H1 (cell line): Measurements from ENCODE around the gene GJB6. TPM values are rescaled to one million over a fixed set of nuclear protein-coding genes. Genes with fewer than 3 reads are reported as not detected.

ENCODE experiments used
- CTCF ChIA-PET: fragments of 300-600 bp; sonication (Branson Sonifier 250); formaldehyde crosslinking; loops from one replicate; lab custom pipeline; 2021; ENCODE audit not compliant: partially characterized antibody; lab: Charles Lee
- POLR2A ChIA-PET: fragments of 300-600 bp; sonication (Branson Sonifier 250); formaldehyde crosslinking; loops from one replicate; lab custom pipeline; 2021; ENCODE audit warnings: inconsistent platforms; ENCODE audit not compliant: partially characterized antibody; lab: Charles Lee
- DNase-seq, 2 experiments: peaks; one replicate each; pipeline versions ENCODE4 v3.0.0 to v3.0.0-alpha.2; 2010 to 2022; ENCODE audit warnings: low spot score in 2 of 2, low read depth in 1 of 2, mixed read lengths in 1 of 2
- FAIRE-seq: peaks from 2 replicates; lab custom pipeline; 2011; peaks lifted over from hg19 to GRCh38; lab: Jason Lieb, UNC
- H2AFZ ChIP-seq: 2 replicates; pipeline ENCODE4 v1.8.1; 2012; ENCODE audit warnings: low read length, inconsistent platforms
- H2AK5ac ChIP-seq: 2 replicates; pipeline ENCODE4 v1.6.1; 2013; ENCODE audit warnings: low read depth, low read length
- H2BK120ac ChIP-seq: replicated peaks from 2 replicates; pipeline ENCODE3; 2013; ENCODE audit warnings: low read depth, low read length, inconsistent platforms
- H2BK12ac ChIP-seq: 2 replicates; pipeline ENCODE4 v1.6.1; 2013; ENCODE audit warnings: low read depth, low read length
- H2BK15ac ChIP-seq: 2 replicates; pipeline ENCODE4 v1.6.1; 2013; ENCODE audit warnings: low read length
- H2BK20ac ChIP-seq: 2 replicates; pipeline ENCODE4 v1.6.1; 2013; ENCODE audit warnings: low read length
- H2BK5ac ChIP-seq: 2 replicates; pipeline ENCODE4 v1.6.1; 2013; ENCODE audit warnings: low read depth, low read length
- H3K14ac ChIP-seq: 2 replicates; pipeline ENCODE4 v1.6.1; 2013; ENCODE audit warnings: inconsistent platforms; ENCODE audit not compliant: insufficient read length
- H3K18ac ChIP-seq: 2 replicates; pipeline ENCODE4 v1.6.1; 2013; ENCODE audit warnings: low read length; ENCODE audit errors: extremely low read depth
- H3K23ac ChIP-seq: 2 replicates; pipeline ENCODE4 v1.6.1; 2013; ENCODE audit warnings: inconsistent platforms; ENCODE audit not compliant: insufficient read length
- H3K23me2 ChIP-seq: 2 replicates; pipeline ENCODE4 v1.6.1; 2013; ENCODE audit warnings: low read depth, low read length
- H3K27ac ChIP-seq: 2 replicates; pipeline ENCODE4 v1.6.1; 2011; ENCODE audit warnings: low read depth, low read length, inconsistent platforms
- H3K27me3 ChIP-seq, 4 experiments: replicated peaks in 1 of 4; 1 replicate in 1 of 4; 2 replicates in 3 of 4; pipeline versions ENCODE4 v1.6.1 to v1.8.1; 2011 to 2013; ENCODE audit warnings: low read length in 3 of 4, mild to moderate bottlenecking in 3 of 4, inconsistent platforms in 2 of 4, mixed read lengths in 2 of 4, moderate library complexity in 1 of 4; ENCODE audit not compliant: control insufficient read depth in 3 of 4, insufficient read depth in 3 of 4; ENCODE audit errors: extremely low read depth in 1 of 4
- H3K36me3 ChIP-seq, 4 experiments: 2 replicates each; pipeline versions ENCODE4 v1.6.1 to v1.8.1; 2011 to 2013; ENCODE audit warnings: mild to moderate bottlenecking in 4 of 4, low read length in 3 of 4, moderate library complexity in 2 of 4, control low read depth in 1 of 4, inconsistent platforms in 1 of 4; ENCODE audit not compliant: insufficient read depth in 4 of 4, control insufficient read depth in 2 of 4
- H3K4ac ChIP-seq: replicated peaks from 2 replicates; pipeline ENCODE3; 2013; ENCODE audit warnings: low read length, low read depth, mixed read lengths, inconsistent platforms; ENCODE audit not compliant: insufficient read length
- H3K4me1 ChIP-seq, 4 experiments: replicated peaks in 1 of 4; 1 replicate in 1 of 4; 2 replicates in 3 of 4; pipeline versions ENCODE4 v1.6.1 to v1.8.1; 2011 to 2013; ENCODE audit warnings: low read length in 3 of 4, inconsistent platforms in 2 of 4, mixed read lengths in 1 of 4; ENCODE audit not compliant: insufficient read depth in 4 of 4, control insufficient read depth in 3 of 4
- H3K4me2 ChIP-seq, 2 experiments: 2 replicates each; pipeline versions ENCODE4 v1.6.1 to v1.8.1; 2011 to 2013; ENCODE audit warnings: low read depth in 2 of 2, low read length in 2 of 2, control low read depth in 1 of 2, inconsistent platforms in 1 of 2, mild to moderate bottlenecking in 1 of 2; ENCODE audit not compliant: insufficient read depth in 1 of 2
- H3K4me3 ChIP-seq, 4 experiments: fragments of 200-600, 300-600 bp in 1 of 4; sonication (generic), shearing (Covaris generic), sonication (Bioruptor Twin) in 1 of 4; 2 replicates each; pipeline versions ENCODE4 v1.5.1 to v1.8.1; 2011 to 2016; ENCODE audit warnings: low read length in 4 of 4, low read depth in 3 of 4, control low read depth in 2 of 4, inconsistent platforms in 2 of 4, mild to moderate bottlenecking in 2 of 4, mixed read lengths in 1 of 4, moderate library complexity in 1 of 4; ENCODE audit not compliant: insufficient read depth in 2 of 4; ENCODE audit errors: extremely low read depth in 1 of 4
- H3K56ac ChIP-seq: replicated peaks from 2 replicates; pipeline ENCODE3; 2013; ENCODE audit warnings: low read depth, mild to moderate bottlenecking, mixed read lengths, low read length, inconsistent platforms; ENCODE audit not compliant: insufficient read length
- H3K79me1 ChIP-seq: 2 replicates; pipeline ENCODE4 v1.6.1; 2013; ENCODE audit warnings: low read depth, low read length, control low read depth
- H3K79me2 ChIP-seq, 2 experiments: 2 replicates each; pipeline versions ENCODE4 v1.6.1 to v1.8.1; 2012 to 2013; ENCODE audit warnings: low read length in 2 of 2, mild to moderate bottlenecking in 2 of 2, inconsistent platforms in 1 of 2; ENCODE audit not compliant: insufficient read depth in 2 of 2, control insufficient read depth in 1 of 2
- H3K9ac ChIP-seq, 4 experiments: replicated peaks in 1 of 4; 1 replicate in 1 of 4; 2 replicates in 3 of 4; pipeline versions ENCODE4 v1.6.1 to v1.8.1; 2011 to 2013; ENCODE audit warnings: low read depth in 3 of 4, low read length in 3 of 4, control low read depth in 2 of 4, mild to moderate bottlenecking in 2 of 4, moderate library complexity in 2 of 4, inconsistent platforms in 1 of 4; ENCODE audit errors: extremely low read depth in 1 of 4
- H3K9me3 ChIP-seq, 2 experiments: 2 replicates each; pipeline versions ENCODE4 v1.6.1 to v1.8.1; 2012 to 2013; ENCODE audit warnings: mild to moderate bottlenecking in 2 of 2, moderate library complexity in 2 of 2, control low read depth in 1 of 2, inconsistent platforms in 1 of 2, low read depth in 1 of 2, low read length in 1 of 2, mixed read lengths in 1 of 2; ENCODE audit not compliant: insufficient read depth in 2 of 2
- H4K20me1 ChIP-seq, 2 experiments: replicated peaks in 1 of 2; 2 replicates each; pipeline versions ENCODE3 to v1.8.1; 2011 to 2013; ENCODE audit warnings: inconsistent platforms in 2 of 2, low read length in 2 of 2, mild to moderate bottlenecking in 1 of 2; ENCODE audit not compliant: insufficient read depth in 2 of 2, control insufficient read depth in 1 of 2
- H4K5ac ChIP-seq: 2 replicates; pipeline ENCODE4 v1.6.1; 2013; ENCODE audit warnings: low read length, low read depth, mixed read lengths, inconsistent platforms; ENCODE audit not compliant: insufficient read length
- H4K8ac ChIP-seq: 2 replicates; pipeline ENCODE4 v1.8.0; 2013; ENCODE audit warnings: mild to moderate bottlenecking, moderate library complexity, low read length, inconsistent platforms; ENCODE audit not compliant: insufficient read depth; ENCODE audit errors: extremely low read depth
- H4K91ac ChIP-seq: replicated peaks from 2 replicates; pipeline ENCODE3; 2013; ENCODE audit warnings: low read length, mixed read lengths, inconsistent platforms; ENCODE audit not compliant: insufficient read length
- CEBPB ChIP-seq: IDR thresholded peaks from 2 replicates; pipeline ENCODE4 v1.6.1; 2012; ENCODE audit warnings: low read depth, low read length
- EP300 ChIP-seq, 2 experiments: IDR thresholded peaks; 1 replicate in 1 of 2; 2 replicates in 1 of 2; pipeline ENCODE4 v1.6.1; 2011 to 2012; ENCODE audit warnings: low read depth in 2 of 2, low read length in 2 of 2, mild to moderate bottlenecking in 2 of 2, borderline replicate concordance in 1 of 2, inconsistent platforms in 1 of 2, moderate library complexity in 1 of 2
- GABPA ChIP-seq: IDR thresholded peaks from 2 replicates; pipeline ENCODE4 v1.6.1; 2011; ENCODE audit warnings: mild to moderate bottlenecking, low read length, moderate library complexity, borderline replicate concordance; ENCODE audit not compliant: insufficient read depth
- HDAC6 ChIP-seq: IDR thresholded peaks from one replicate; pipeline ENCODE4 v1.7.1; 2012; ENCODE audit warnings: low read depth, mild to moderate bottlenecking, inconsistent platforms, low read length, moderate library complexity
- KDM5A ChIP-seq: fragments of 200-600 bp; IDR thresholded peaks from 2 replicates; pipeline ENCODE4 v1.7.1; 2012; ENCODE audit warnings: mild to moderate bottlenecking, low read length, inconsistent platforms, mixed read lengths
- POLR2A ChIP-seq, 2 experiments: IDR thresholded peaks; 1 replicate in 1 of 2; 2 replicates in 1 of 2; pipeline ENCODE4 v1.6.1; 2011; ENCODE audit warnings: low read depth in 2 of 2, low read length in 2 of 2, mild to moderate bottlenecking in 2 of 2; ENCODE audit errors: control extremely low read depth in 1 of 2
- POLR2AphosphoS5 ChIP-seq: IDR thresholded peaks from 2 replicates; pipeline ENCODE4 v1.6.1; 2011; ENCODE audit warnings: low read depth, low read length
- SIRT6 ChIP-seq: IDR thresholded peaks from one replicate; pipeline ENCODE4 v1.7.1; 2012; ENCODE audit warnings: low read length, inconsistent platforms
- TAF1 ChIP-seq: IDR thresholded peaks from 2 replicates; pipeline ENCODE4 v1.6.1; 2011; ENCODE audit warnings: mild to moderate bottlenecking, low read depth, low read length
- ZNF274 ChIP-seq: IDR thresholded peaks from 2 replicates; pipeline ENCODE4 v1.7.0; 2012; ENCODE audit warnings: low read length, borderline replicate concordance; ENCODE audit errors: extremely low read depth
- WGBS, 2 experiments: shearing (Covaris generic) in 1 of 2; methylation state at CpG; one replicate each; pipeline versions ENCODE4 v1.1.6 to v1.1.7; 2013 to 2015; ENCODE audit warnings: low lambda C conversion rate in 2 of 2, mixed read lengths in 2 of 2, inconsistent platforms in 1 of 2, low coverage in 1 of 2, missing lambda C conversion rate in 1 of 2; ENCODE audit not compliant: insufficient replicate concordance in 2 of 2, insufficient coverage in 1 of 2, insufficient read length in 1 of 2; ENCODE audit errors: extremely low coverage in 1 of 2, missing lambda C conversion rate in 1 of 2; 5-methylcytosine and 5-hydroxymethylcytosine counted together
- polyA plus RNA-seq, 7 experiments: library from polyadenylated mRNA; depleted of rRNA in 3 of 7; stranded (reverse) in 5 of 7; unstranded in 2 of 7; fragments of >200 nt in 5 of 7; fragments of 200-250 nt in 2 of 7; gene quantifications; 1 replicate in 5 of 7; 2 replicates in 1 of 7; 4 replicates in 1 of 7; pipeline versions ENCODE4 v1.2.1 to v1.2.3, GENCODE V29; 2011 to 2013; ENCODE audit warnings: missing spikeins in 2 of 7, mixed read lengths in 2 of 7
- total RNA-seq: library from RNA; stranded (reverse); fragmentation: NEBNext Ultra II Directional; extraction: Animal tissue kit (Norgen Biotek cat#: 25700); gene quantifications from 2 replicates; pipeline ENCODE4 v1.2.1, GENCODE V29; 2021
- TF ChIP-seq, protein P1 (sequence below): IDR thresholded peaks from 2 replicates; pipeline ENCODE4 v1.6.1; 2012; ENCODE audit warnings: inconsistent platforms

The GJB6 gene
- total and polyA plus RNA-seq, 2 of the 8 experiments (the other 6 are each of a cell fraction or from before 2014, with no cell fraction given) = not detected

GRCh38 chr13:20221772-20222171, 10.3 kb downstream of the GJB6 start:
- Histone ChIP-seq H3K14ac (no peak overlapping the region), H4K5ac (no peak overlapping the region), H3K18ac (no peak overlapping the region), H3K27me3 (peaks cover 0 to 3% (median 0%) of the 10 kb centered on the region in 4 experiments; a peak in 1 of 7 replicates), H2BK20ac (no peak overlapping the region), H3K4me1 (no peaks in the 10 kb centered on the region), H2AFZ (no peak overlapping the region), H3K27ac (no peak overlapping the region), H2BK5ac (no peak overlapping the region), H3K36me3 (no peaks in the 10 kb centered on the region), H2BK12ac (no peak overlapping the region), H3K56ac (no peak overlapping the region), H3K4me3 (no peak overlapping the region), H4K20me1 (no peaks in the 10 kb centered on the region), H4K8ac (no peak overlapping the region), H3K23ac (no peak overlapping the region), H3K4me2 (no peak overlapping the region), H3K23me2 (no peaks in the 10 kb centered on the region), H3K9me3 (no peaks in the 10 kb centered on the region), H3K9ac (no peak overlapping the region), H2BK15ac (no peak overlapping the region), H2BK120ac (no peak overlapping the region), H3K4ac (no peak overlapping the region), H3K79me1 (no peaks in the 10 kb centered on the region), H2AK5ac (no peak overlapping the region), H4K91ac (no peak overlapping the region), H3K79me2 (no peaks in the 10 kb centered on the region)
- DNase-seq = no peak
- 87% methylated on average over 6 of the region's 6 CpGs; no CpG with 5 or more reads in 1 of the 2 experiments for WGBS, 2 experiments
- POLR2A ChIA-PET = no interaction called here
- CTCF ChIA-PET = no interaction called here
- TF ChIP-seq TAF1 (no peak), POLR2AphosphoS5 (no peak), EP300 (IDR thresholded peaks at IDR 0.05; ENCODE audit: borderline replicate concordance in 1 of 2, low read depth in 2 of 2, low read length in 2 of 2) (no peak), HDAC6 (no peak), ZNF274 (no peak), POLR2A (IDR thresholded peaks at IDR 0.05; ENCODE audit: control extremely low read depth in 1 of 2, low read depth in 2 of 2, low read length in 2 of 2) (no peak), CEBPB (no peak), SIRT6 (no peak), GABPA (no peak), KDM5A (no peak)
- TF ChIP-seq, protein P1, sequence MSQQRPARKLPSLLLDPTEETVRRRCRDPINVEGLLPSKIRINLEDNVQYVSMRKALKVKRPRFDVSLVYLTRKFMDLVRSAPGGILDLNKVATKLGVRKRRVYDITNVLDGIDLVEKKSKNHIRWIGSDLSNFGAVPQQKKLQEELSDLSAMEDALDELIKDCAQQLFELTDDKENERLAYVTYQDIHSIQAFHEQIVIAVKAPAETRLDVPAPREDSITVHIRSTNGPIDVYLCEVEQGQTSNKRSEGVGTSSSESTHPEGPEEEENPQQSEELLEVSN = no peak
- FAIRE-seq = no peak
